GM23248 (cell line): ENCODE data around the gene HSPA12A. TPM values are rescaled to one million over a fixed set of nuclear protein-coding genes. Genes with fewer than 3 reads are reported as not detected.

Experiments used
- DNase-seq: peaks from one replicate; pipeline ENCODE4 v3.0.0-alpha.2; 2015
- H2AFZ ChIP-seq: fragments of 200-600 bp; sonication (generic); 2 replicates; pipeline ENCODE4 v1.6.1; 2016; ENCODE audit warnings: antibody characterized with exemption
- H3F3A ChIP-seq: fragments of 200-600 bp; sonication (generic); 2 replicates; pipeline ENCODE4 v1.6.1; 2016; ENCODE audit warnings: mild to moderate bottlenecking, antibody characterized with exemption, mixed run types; ENCODE audit not compliant: insufficient read depth
- H3K27ac ChIP-seq: fragments of 200-600 bp; sonication (generic); 2 replicates; pipeline ENCODE4 v1.5.1; 2016; ENCODE audit warnings: mild to moderate bottlenecking
- H3K27me3 ChIP-seq: fragments of 200-600 bp; sonication (generic); replicated peaks from 2 replicates; pipeline ENCODE4 v1.6.1; 2016; ENCODE audit warnings: mild to moderate bottlenecking; ENCODE audit not compliant: insufficient read depth
- H3K36me3 ChIP-seq: fragments of 200-600 bp; sonication (generic); 2 replicates; pipeline ENCODE4 v1.6.1; 2016; ENCODE audit warnings: low read depth, mild to moderate bottlenecking
- H3K4me1 ChIP-seq: fragments of 200-600 bp; sonication (generic); 2 replicates; pipeline ENCODE4 v1.6.1; 2016; ENCODE audit warnings: mild to moderate bottlenecking; ENCODE audit not compliant: insufficient read depth
- H3K4me2 ChIP-seq: fragments of 200-600 bp; sonication (generic); one replicate; pipeline ENCODE4 v1.6.1; 2016; ENCODE audit warnings: mild to moderate bottlenecking; ENCODE audit not compliant: unreplicated experiment
- H3K4me3 ChIP-seq: fragments of 200-600 bp; sonication (generic); 2 replicates; pipeline ENCODE4 v1.5.1; 2016; ENCODE audit warnings: mild to moderate bottlenecking
- H3K79me2 ChIP-seq: fragments of 200-600 bp; sonication (generic); 2 replicates; pipeline ENCODE4 v1.6.1; 2016; ENCODE audit warnings: mild to moderate bottlenecking; ENCODE audit not compliant: insufficient read depth
- H3K9ac ChIP-seq: fragments of 200-600 bp; sonication (generic); 2 replicates; pipeline ENCODE4 v1.6.1; 2016; ENCODE audit warnings: mild to moderate bottlenecking
- H3K9me2 ChIP-seq: fragments of 200-600 bp; sonication (generic); 2 replicates; pipeline ENCODE4 v1.6.1; 2016; ENCODE audit warnings: mixed run types, mild to moderate bottlenecking, moderate library complexity; ENCODE audit not compliant: insufficient read depth
- H3K9me3 ChIP-seq: fragments of 200-600 bp; sonication (generic); one replicate; pipeline ENCODE4 v1.6.1; 2017; ENCODE audit warnings: low read depth
- H4K20me1 ChIP-seq: fragments of 200-600 bp; sonication (generic); 2 replicates; pipeline ENCODE4 v1.6.0; 2016; ENCODE audit not compliant: insufficient read depth
- EZH2 ChIP-seq: fragments of 200-600 bp; sonication (generic); IDR thresholded peaks from 2 replicates; pipeline ENCODE4 v1.6.1; 2018; ENCODE audit warnings: antibody characterized with exemption, mild to moderate bottlenecking; ENCODE audit not compliant: insufficient read depth, poor library complexity, severe bottlenecking
- EZH2phosphoT487 ChIP-seq: fragments of 200-600 bp; sonication (generic); IDR thresholded peaks from 2 replicates; pipeline ENCODE4 v1.6.1; 2018; ENCODE audit warnings: antibody characterized with exemption, moderate library complexity, mild to moderate bottlenecking, low read depth; ENCODE audit not compliant: insufficient read depth
- WGBS, 2 experiments: methylation state at CpG; one replicate each; pipeline ENCODE4 v1.1.6; 2015 to 2017; ENCODE audit warnings: low lambda C conversion rate in 2 of 2, low coverage in 1 of 2; ENCODE audit errors: missing lambda C conversion rate in 2 of 2; 5-methylcytosine and 5-hydroxymethylcytosine counted together
- in situ Hi-C: fragments of 300-500 bp; cut with MboI; formaldehyde crosslinking; loops from 2 replicates; pipeline ENCODE4 v1.15.0; 2020
- polyA plus RNA-seq: library from polyadenylated mRNA; unstranded; fragments of >200 nt; fragmentation: Nextera tagmentation; extraction: Ambion mirVana; gene quantifications from 2 replicates; pipeline ENCODE4 v1.2.1, GENCODE V29; 2016
- total RNA-seq: library from RNA; depleted of rRNA; stranded (reverse); fragments of >200 nt; shearing (Covaris generic); gene quantifications from 2 replicates; pipeline ENCODE4 v1.2.3, GENCODE V29; 2014

Gene HSPA12A
- total and polyA plus RNA-seq, 2 experiments from 2014 or later: 4.8 to 5.6 TPM

DNA sequence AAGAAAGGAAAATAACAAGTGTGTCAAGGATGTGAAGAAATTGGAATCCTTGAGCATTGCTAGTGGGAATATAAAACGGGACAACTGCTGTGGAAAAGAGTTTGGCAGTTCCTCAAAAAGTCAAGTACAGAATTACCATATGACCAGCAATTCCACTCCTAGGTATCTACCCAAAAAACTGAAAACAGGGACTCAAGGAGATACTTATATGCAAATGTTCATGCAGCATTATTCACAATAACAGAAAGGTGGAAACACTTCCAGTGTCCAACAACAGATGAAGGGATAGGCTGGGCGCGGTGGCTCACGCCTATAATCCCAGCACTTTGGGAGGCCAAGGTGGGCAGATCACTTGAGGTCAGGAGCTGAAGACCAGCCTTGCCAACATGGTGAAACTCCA is 33.5 kb downstream of the HSPA12A start:
- WGBS, 2 experiments: 73 to 74% methylated on average over 4 of the region's 4 CpGs
- Histone ChIP-seq H4K20me1 (no peaks in the 10 kb centered on the region), H3K27me3 (no peaks in the 10 kb centered on the region), H3K36me3 (no peaks in the 10 kb centered on the region), H3F3A (peaks cover 23% of the 10 kb centered on the region), H3K27ac (peak overlapping the region; percentile 40), H3K4me1 (peaks cover 14% of the 10 kb centered on the region), H3K4me3 (no peak overlapping the region), H3K9ac (no peak overlapping the region), H3K9me2 (no peaks in the 10 kb centered on the region), H3K4me2 (peak overlapping the region; percentile 55), H3K9me3 (no peaks in the 10 kb centered on the region), H2AFZ (no peak overlapping the region), H3K79me2 (no peaks in the 10 kb centered on the region)
- TF ChIP-seq EZH2 (no peak), EZH2phosphoT487 (no peak)
- DNase-seq: no peak
- in situ Hi-C loops: no loop called here

DNA sequence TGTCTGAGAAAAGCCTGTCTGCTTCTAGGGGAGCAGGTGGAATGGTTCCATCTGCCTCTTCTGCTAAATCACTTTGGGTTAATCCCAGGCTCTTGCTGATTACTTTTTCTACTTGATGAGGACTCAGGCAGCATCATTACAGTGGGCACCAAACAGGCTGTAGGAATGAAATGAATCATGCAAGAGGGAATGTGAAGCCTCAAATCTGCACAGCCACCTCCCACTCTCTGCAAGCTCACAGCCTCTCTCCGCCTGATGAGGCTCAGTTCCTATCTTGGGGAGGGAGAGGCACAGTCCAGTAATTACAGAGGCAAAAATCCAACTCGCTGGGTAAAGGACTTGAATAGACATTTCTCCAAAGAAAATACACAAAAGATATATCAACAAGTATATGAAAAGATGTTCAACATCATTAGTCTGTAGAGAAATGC is 34.0 kb downstream of the HSPA12A start:
- H3K79me2 ChIP-seq: no peaks in the 10 kb centered on the region
- peak overlapping the region; percentile 40 for H3K27ac ChIP-seq
- no peak for TF ChIP-seq EZH2phosphoT487
- no peak for TF ChIP-seq EZH2
- peak; percentile 89 for DNase-seq
- peak overlapping the region; percentile 55 for H3K4me2 ChIP-seq
- H3K9me2 ChIP-seq: no peaks in the 10 kb centered on the region
- H3K9me3 ChIP-seq: no peaks in the 10 kb centered on the region
- peaks cover 23% of the 10 kb centered on the region for H3F3A ChIP-seq
- H2AFZ ChIP-seq: no peak overlapping the region
- H3K4me1 ChIP-seq: peaks cover 14% of the 10 kb centered on the region
- no peaks in the 10 kb centered on the region for H3K27me3 ChIP-seq
- no peaks in the 10 kb centered on the region for H4K20me1 ChIP-seq
- no peak overlapping the region for H3K4me3 ChIP-seq
- no peaks in the 10 kb centered on the region for H3K36me3 ChIP-seq
- no peak overlapping the region for H3K9ac ChIP-seq
- in situ Hi-C loops: no loop called here
- WGBS, 2 experiments: 8 to 9% methylated on average over 2 of the region's 2 CpGs

DNA sequence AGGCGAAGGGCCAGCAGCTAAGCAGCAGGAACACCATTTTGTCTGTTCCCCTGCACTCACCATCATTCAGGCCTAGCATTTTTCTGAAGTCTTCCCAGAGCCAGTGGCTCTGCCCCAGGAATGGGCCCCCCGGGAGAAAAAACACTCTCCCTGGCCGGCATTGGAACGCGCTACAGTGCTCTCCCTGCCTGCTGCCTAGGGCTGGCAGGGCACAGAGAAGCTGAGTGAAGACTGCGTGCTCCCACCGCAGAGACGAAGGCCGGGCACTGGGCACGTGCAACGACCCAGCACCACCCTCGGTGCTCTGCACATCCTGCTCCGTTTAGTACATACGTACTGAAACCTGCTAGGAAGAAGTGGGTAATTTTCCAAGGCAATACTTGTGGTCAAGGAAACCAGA is 34.4 kb downstream of the HSPA12A start:
- in situ Hi-C loops: no loop called here
- Histone ChIP-seq H3K36me3 (no peaks in the 10 kb centered on the region), H3K9me2 (no peaks in the 10 kb centered on the region), H3K4me3 (no peak overlapping the region), H3K79me2 (no peaks in the 10 kb centered on the region), H3K27ac (no peak overlapping the region), H4K20me1 (no peaks in the 10 kb centered on the region), H3K9ac (no peak overlapping the region), H3K27me3 (no peaks in the 10 kb centered on the region), H3K9me3 (no peaks in the 10 kb centered on the region), H2AFZ (no peak overlapping the region), H3K4me2 (peak overlapping the region; percentile 55), H3F3A (peaks cover 23% of the 10 kb centered on the region), H3K4me1 (peaks cover 14% of the 10 kb centered on the region)
- DNase-seq: no peak
- WGBS, 2 experiments: 51 to 58% methylated on average over 14 of the region's 14 CpGs
- TF ChIP-seq EZH2 (no peak), EZH2phosphoT487 (no peak)

DNA sequence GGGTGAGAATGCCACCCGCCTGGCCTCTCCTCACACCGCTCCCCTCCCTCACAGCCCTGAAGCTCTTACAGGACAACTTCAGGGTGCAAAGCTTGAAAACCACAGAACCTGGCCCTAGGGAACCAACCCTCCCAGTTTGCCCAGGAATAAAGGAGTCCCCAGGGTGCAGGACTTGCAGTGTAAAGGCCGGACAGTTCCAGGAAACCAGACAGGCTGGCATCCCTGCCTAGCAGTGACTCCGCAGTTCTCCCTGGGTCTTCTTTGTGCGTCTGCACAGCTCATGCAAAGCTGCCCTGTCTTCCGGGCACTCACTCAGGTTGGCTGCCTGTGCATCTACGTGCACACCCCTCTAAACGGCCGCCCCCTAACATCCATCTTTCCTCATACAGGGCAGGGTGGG is 36.1 kb downstream of the HSPA12A start:
- no peak overlapping the region for H3K4me3 ChIP-seq
- H3K4me1 ChIP-seq: peaks cover 14% of the 10 kb centered on the region
- no peak for TF ChIP-seq EZH2
- no peak for TF ChIP-seq EZH2phosphoT487
- no peak for DNase-seq
- no peak overlapping the region for H2AFZ ChIP-seq
- no peaks in the 10 kb centered on the region for H3K27me3 ChIP-seq
- H3K27ac ChIP-seq: no peak overlapping the region
- no peaks in the 10 kb centered on the region for H3K9me3 ChIP-seq
- 96 to 97% methylated on average over 9 of the region's 9 CpGs for WGBS, 2 experiments
- in situ Hi-C loops: no loop called here
- H3F3A ChIP-seq: peaks cover 23% of the 10 kb centered on the region
- no peak overlapping the region for H3K9ac ChIP-seq
- H3K4me2 ChIP-seq: no peak overlapping the region
- no peaks in the 10 kb centered on the region for H3K79me2 ChIP-seq
- no peaks in the 10 kb centered on the region for H4K20me1 ChIP-seq
- H3K9me2 ChIP-seq: no peaks in the 10 kb centered on the region
- H3K36me3 ChIP-seq: no peaks in the 10 kb centered on the region

DNA sequence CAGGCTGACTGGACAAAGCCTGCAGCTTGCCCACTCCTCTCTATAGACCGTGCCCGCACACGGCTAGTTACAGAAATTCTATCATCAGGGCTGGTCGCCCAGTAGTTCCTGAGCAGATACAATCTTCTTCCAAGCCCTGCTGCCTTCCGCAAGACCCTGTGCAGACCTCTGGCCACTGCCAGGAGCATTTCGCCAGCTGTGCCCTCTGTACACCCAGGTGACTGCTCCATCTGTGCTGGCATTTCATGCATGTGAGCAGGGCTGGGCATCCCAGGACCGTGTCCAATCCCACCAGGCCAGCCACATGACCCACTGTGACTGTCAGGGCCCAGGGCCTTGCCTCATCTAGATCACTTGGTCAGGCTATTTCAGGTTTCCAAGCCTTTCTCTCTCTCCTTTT is 36.9 kb downstream of the HSPA12A start:
- no peak overlapping the region for H3K9ac ChIP-seq
- no peaks in the 10 kb centered on the region for H3K79me2 ChIP-seq
- no peak for DNase-seq
- H3K4me2 ChIP-seq: no peak overlapping the region
- peaks cover 14% of the 10 kb centered on the region for H3K4me1 ChIP-seq
- H3K4me3 ChIP-seq: no peak overlapping the region
- H3K27ac ChIP-seq: no peak overlapping the region
- H4K20me1 ChIP-seq: no peaks in the 10 kb centered on the region
- H3F3A ChIP-seq: peaks cover 23% of the 10 kb centered on the region
- no peaks in the 10 kb centered on the region for H3K9me2 ChIP-seq
- H3K36me3 ChIP-seq: no peaks in the 10 kb centered on the region
- TF ChIP-seq EZH2 (no peak), EZH2phosphoT487 (no peak)
- in situ Hi-C loops: no loop called here
- H3K9me3 ChIP-seq: no peaks in the 10 kb centered on the region
- no peaks in the 10 kb centered on the region for H3K27me3 ChIP-seq
- 91 to 95% methylated on average over 7 of the region's 7 CpGs for WGBS, 2 experiments
- H2AFZ ChIP-seq: no peak overlapping the region
